Kidney epithelial cell (primary cell): ENCODE results near the gene AKNA. TPM values are rescaled to one million over a fixed set of nuclear protein-coding genes. Genes with fewer than 3 reads are reported as not detected.

Source experiments
- DNase-seq: peaks from one replicate; pipeline ENCODE4 v3.0.0-alpha.2; 2010; ENCODE audit warnings: low read depth
- H3K27me3 ChIP-seq: 2 replicates; pipeline ENCODE4 v1.6.0; 2011; ENCODE audit warnings: low read length; ENCODE audit not compliant: control insufficient read depth, insufficient read depth
- H3K36me3 ChIP-seq: 2 replicates; pipeline ENCODE4 v1.5.1; 2011; ENCODE audit warnings: low read length; ENCODE audit not compliant: control insufficient read depth, insufficient read depth
- H3K4me3 ChIP-seq: 2 replicates; pipeline ENCODE4 v1.5.1; 2011; ENCODE audit warnings: low read depth, mild to moderate bottlenecking, control low read depth, low read length
- total RNA-seq: library from RNA; depleted of rRNA; stranded (reverse); fragments of >200 nt; gene quantifications from 2 replicates; pipeline ENCODE4 v1.2.3, GENCODE V29; 2015
- TF ChIP-seq, protein P1 (sequence below): IDR thresholded peaks from 2 replicates; pipeline ENCODE4 v1.5.1; 2011; ENCODE audit warnings: mild to moderate bottlenecking, moderate library complexity, low read length, control low read depth, inconsistent platforms; ENCODE audit not compliant: insufficient read depth, poor library complexity, severe bottlenecking

AKNA gene
- total RNA-seq, 1 donor from 2014 or later = 34.6 TPM

DNA sequence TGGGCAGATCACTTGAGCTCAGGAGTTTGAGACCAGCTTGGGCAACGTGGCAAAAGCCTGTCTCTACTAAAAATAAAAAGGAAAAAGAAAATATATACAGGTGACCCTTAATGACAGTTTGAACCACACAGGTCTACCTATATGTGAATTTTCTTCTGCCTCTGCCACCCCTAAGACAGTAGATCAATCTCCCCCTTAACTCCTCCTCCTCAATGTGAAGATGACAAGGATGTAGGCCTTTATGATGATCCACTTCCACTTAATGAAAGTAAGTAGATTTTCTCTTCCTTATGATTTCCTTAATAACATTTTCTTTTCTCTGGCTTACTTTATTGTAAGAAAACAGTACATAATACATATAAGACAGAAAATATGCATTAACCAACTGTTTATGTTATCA is 3.4 kb downstream of the AKNA start:
- no peak for DNase-seq
- Histone ChIP-seq H3K36me3 (no peaks in the 10 kb centered on the region), H3K4me3 (no peak overlapping the region), H3K27me3 (no peaks in the 10 kb centered on the region)
- TF ChIP-seq, protein P1, sequence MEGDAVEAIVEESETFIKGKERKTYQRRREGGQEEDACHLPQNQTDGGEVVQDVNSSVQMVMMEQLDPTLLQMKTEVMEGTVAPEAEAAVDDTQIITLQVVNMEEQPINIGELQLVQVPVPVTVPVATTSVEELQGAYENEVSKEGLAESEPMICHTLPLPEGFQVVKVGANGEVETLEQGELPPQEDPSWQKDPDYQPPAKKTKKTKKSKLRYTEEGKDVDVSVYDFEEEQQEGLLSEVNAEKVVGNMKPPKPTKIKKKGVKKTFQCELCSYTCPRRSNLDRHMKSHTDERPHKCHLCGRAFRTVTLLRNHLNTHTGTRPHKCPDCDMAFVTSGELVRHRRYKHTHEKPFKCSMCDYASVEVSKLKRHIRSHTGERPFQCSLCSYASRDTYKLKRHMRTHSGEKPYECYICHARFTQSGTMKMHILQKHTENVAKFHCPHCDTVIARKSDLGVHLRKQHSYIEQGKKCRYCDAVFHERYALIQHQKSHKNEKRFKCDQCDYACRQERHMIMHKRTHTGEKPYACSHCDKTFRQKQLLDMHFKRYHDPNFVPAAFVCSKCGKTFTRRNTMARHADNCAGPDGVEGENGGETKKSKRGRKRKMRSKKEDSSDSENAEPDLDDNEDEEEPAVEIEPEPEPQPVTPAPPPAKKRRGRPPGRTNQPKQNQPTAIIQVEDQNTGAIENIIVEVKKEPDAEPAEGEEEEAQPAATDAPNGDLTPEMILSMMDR = no peak

DNA sequence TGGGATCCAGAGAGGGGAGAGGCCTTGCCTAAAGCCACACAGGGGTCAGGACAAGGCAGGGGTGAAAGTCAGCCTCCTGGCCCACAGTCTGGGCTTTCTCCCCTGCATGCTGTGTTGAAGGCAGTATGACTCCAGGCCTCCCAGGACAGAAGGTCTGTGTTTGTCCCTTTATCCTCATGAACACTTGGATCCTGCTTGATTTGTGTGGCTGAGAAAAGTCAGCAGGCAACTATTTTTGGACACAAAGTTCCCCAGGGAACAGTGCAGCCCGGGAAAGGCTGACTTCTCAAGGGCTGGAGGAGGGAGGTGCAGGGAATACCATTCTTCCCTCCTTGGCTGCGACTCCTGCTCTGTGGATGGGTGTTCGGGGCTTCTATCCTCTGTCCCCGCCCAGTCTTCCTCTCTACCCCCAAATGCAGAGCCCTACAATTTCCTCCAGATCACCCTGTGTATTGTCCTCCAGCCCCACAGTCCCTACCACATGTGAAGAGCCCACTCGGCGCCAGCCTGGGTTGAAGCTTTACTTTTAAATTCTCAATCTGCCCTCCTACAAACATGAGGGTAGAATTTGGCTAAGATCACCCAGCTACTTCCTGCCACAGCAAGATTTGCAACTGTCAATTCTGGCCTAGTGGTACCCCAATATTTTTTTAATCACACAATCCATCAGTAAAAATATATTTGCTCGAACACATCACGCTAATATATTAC is 4.1 kb downstream of the AKNA start:
- DNase-seq = no peak
- TF ChIP-seq, protein P1 = no peak
- Histone ChIP-seq H3K4me3 (no peak overlapping the region), H3K27me3 (no peaks in the 10 kb centered on the region), H3K36me3 (no peaks in the 10 kb centered on the region)

DNA sequence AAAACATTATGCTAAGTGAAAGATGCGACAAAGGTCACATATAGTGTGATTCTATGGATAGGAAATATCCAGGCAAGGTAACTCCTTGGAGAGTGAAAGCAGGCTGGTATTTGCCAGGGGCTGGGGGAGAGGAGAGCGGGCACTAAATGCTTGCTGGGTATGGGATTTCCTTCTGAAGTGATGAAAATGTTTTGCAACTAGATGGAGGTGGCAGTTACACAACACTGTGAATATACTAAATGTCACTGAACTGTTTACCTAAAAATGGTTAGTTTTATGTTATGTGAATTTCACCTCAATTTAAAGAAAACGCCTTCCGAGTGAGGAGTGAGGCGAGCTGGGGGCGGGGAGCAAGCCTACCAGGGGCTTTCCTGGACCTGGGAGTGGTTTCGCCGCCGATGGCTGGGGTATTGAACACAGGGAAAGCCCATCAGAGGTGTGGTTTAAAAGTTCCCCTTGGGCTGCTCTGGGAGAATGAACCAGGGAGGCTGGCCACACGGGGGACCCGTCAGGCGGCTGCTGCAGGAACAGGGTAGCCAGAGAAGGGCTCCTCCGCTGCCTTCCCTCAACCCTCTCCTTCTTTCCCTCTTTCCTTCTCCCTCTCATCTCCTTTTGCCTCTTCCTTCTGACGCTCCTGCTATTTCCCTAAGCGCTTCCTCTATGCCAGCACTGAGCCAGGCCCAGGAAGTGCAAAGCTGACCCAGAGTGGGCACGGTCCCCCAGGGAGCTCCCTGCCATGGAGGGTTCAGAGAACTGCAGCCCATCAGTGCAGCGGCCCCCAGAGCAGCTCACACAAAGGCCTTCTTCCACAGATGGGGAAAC is 4.9 kb downstream of the AKNA start:
- no peak for DNase-seq
- TF ChIP-seq, protein P1 = no peak
- Histone ChIP-seq H3K4me3 (no peak overlapping the region), H3K27me3 (no peaks in the 10 kb centered on the region), H3K36me3 (no peaks in the 10 kb centered on the region)

DNA sequence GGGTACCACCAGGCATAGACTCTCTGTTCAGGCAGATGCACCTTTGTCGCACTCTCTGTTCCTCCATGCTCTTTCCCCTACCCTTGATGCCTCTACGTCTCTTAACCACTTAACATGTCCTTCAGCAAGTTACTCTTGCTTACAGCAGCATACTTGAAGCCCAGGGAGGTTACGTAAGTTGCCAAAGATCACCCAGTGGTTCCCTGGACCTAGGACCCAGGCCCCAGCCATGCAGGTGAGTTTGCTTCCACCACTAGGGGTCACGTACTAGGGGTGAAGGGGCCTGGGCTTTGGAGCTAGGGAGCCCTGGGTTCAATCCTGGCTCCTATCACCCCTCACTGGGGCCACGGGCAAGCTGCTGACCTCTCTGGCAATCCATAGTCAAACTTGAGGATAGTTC is 8.9 kb downstream of the AKNA start:
- H3K4me3 ChIP-seq = no peak overlapping the region
- no peak for DNase-seq
- TF ChIP-seq, protein P1 = no peak
- H3K27me3 ChIP-seq = no peaks in the 10 kb centered on the region
- no peaks in the 10 kb centered on the region for H3K36me3 ChIP-seq

DNA sequence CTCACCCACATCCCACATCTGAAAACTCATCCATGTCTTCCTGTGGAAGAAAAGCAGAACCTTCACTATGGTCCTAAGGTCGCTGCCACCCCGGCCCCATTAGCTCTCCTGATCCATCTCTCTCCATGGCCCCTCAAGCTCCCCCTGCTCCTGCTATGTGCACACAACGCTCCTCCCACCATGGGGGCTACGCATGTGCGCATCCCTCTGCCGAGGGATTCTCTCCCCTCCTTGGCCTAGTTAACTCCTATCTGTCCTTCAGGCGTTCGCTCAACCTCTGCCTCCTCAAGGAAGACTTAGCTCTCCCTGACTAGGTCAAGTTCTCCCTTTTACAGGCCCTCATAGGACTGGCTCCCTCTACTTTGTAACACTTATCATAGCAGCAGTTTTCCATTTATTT is 9.8 kb downstream of the AKNA start:
- Histone ChIP-seq H3K36me3 (no peaks in the 10 kb centered on the region), H3K4me3 (no peak overlapping the region), H3K27me3 (no peaks in the 10 kb centered on the region)
- TF ChIP-seq, protein P1 = no peak
- DNase-seq = no peak
